ENCODE data around the gene PTCH1.

DNA sequence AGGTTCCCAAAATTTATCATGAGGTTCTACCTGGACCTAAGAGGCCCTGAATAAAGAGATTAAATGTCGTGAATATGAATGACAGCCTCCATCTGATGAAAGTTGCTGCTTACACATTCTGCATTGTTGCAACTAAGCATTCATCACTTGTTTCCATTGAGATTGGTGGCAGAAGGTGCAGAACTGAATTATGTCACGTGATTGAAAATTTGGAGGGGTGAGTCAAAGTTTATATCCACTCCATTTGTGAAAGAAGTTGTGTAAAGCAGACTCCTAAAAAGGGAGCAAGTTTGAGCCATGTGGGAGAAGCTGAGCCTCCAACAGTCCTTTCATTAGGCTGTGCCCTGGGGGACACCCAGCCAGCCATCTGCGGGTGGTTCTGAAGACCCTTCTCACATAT is 4.9 kb upstream of the PTCH1 start:
- TF ChIP-seq CTCF (IDR thresholded peaks at IDR 0.05; ENCODE audit: poor library complexity) (no peak), EZH2 (IDR thresholded peaks at IDR 0.05; ENCODE audit: borderline replicate concordance) (no peak)

Measured in hepatocyte (in vitro differentiated cells).